ENCODE data around the gene OR9A4.

OR9A4 gene

DNA sequence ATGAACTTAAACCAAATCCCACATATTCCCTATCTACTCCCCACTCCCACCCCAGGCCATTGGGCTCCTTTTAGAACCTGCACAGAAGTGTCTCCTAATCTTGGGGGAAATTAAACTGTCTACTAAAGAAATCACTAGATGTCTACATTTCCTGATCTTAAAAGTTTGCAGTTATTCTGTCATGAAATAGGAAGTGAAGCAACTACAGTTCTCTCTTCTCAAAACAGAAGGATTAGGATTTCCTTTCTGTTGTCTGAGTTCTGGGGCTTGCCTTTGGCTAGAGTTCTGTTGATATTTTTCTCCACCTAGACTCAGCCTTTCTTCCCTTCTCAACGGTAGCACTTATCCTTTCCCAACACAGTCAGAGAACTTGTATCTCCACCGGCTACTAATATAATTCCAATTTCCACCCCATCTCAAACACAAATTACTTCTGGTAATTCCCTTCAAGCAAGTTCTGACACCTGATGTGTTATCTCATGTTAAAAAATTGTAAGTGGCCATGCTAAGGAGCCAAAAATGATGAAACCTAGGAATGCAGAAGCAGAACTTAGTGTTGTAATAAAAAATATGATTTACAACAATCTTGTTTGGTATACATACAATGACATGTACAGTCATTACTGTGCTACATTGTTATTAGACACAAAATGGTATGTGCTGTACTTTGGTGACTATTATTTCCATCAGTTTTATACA, 12.1 kb downstream of the OR9A4 start:
- no peak for ATAC-seq (ENCODE audit: insufficient read depth, low read depth)
- Histone ChIP-seq H3K9ac (ENCODE audit: low read depth, low read length) (no peak overlapping the region), H3K4me2 (ENCODE audit: insufficient read depth, low read length) (no peak overlapping the region), H4K20me1 (ENCODE audit: insufficient read depth, low read length) (no peaks in the 10 kb centered on the region), H2AFZ (ENCODE audit: low read depth, low read length) (no peak overlapping the region), H3K9me3 (ENCODE audit: insufficient read depth, low read length, severe bottlenecking) (no peaks in the 10 kb centered on the region), H3K4me3 (ENCODE audit: low read depth in 1 of 2, low read length in 2 of 2) (no peak overlapping the region), H3K79me2 (ENCODE audit: insufficient read depth, low read length) (no peaks in the 10 kb centered on the region), H3K36me3 (ENCODE audit: insufficient read depth, low read length) (no peaks in the 10 kb centered on the region), H3K27ac (ENCODE audit: low read length) (no peak overlapping the region), H3K4me1 (ENCODE audit: insufficient read depth, low read length) (no peaks in the 10 kb centered on the region), H3K27me3 (ENCODE audit: insufficient read depth, low read length, poor library complexity) (no peaks in the 10 kb centered on the region)
- TF ChIP-seq, protein P1, sequence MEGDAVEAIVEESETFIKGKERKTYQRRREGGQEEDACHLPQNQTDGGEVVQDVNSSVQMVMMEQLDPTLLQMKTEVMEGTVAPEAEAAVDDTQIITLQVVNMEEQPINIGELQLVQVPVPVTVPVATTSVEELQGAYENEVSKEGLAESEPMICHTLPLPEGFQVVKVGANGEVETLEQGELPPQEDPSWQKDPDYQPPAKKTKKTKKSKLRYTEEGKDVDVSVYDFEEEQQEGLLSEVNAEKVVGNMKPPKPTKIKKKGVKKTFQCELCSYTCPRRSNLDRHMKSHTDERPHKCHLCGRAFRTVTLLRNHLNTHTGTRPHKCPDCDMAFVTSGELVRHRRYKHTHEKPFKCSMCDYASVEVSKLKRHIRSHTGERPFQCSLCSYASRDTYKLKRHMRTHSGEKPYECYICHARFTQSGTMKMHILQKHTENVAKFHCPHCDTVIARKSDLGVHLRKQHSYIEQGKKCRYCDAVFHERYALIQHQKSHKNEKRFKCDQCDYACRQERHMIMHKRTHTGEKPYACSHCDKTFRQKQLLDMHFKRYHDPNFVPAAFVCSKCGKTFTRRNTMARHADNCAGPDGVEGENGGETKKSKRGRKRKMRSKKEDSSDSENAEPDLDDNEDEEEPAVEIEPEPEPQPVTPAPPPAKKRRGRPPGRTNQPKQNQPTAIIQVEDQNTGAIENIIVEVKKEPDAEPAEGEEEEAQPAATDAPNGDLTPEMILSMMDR (IDR thresholded peaks at IDR 0.05; ENCODE audit: borderline replicate concordance, extremely low read depth, low read length, poor library complexity, severe bottlenecking), result no peak
- TF ChIP-seq EZH2 (IDR thresholded peaks at IDR 0.05; ENCODE audit: borderline replicate concordance, low read depth, low read length, severe bottlenecking), result no peak
- no peak for DNase-seq

DNA sequence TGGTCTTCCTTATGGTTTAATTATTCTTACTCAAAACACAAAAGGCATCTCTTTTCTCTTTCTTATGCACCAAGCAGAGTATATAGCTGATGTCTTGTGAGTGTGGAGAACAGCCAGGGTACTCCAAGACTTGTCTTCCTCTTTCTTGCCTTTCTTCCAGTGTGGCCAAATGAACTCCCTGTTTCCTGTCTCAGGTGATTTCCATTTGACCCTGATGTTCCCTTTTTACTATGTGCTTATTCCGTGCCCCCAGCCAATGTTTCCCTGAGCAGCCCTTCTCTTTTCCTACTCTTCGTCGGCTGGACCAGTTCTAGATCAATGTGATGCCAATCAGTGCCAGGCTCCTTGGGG, 12.6 kb downstream of the OR9A4 start:
- Histone ChIP-seq H4K20me1 (ENCODE audit: insufficient read depth, low read length) (no peaks in the 10 kb centered on the region), H3K9me3 (ENCODE audit: insufficient read depth, low read length, severe bottlenecking) (no peaks in the 10 kb centered on the region), H3K4me2 (ENCODE audit: insufficient read depth, low read length) (no peak overlapping the region), H3K27ac (ENCODE audit: low read length) (no peak overlapping the region), H2AFZ (ENCODE audit: low read depth, low read length) (no peak overlapping the region), H3K4me3 (ENCODE audit: low read depth in 1 of 2, low read length in 2 of 2) (no peak overlapping the region), H3K9ac (ENCODE audit: low read depth, low read length) (no peak overlapping the region), H3K4me1 (ENCODE audit: insufficient read depth, low read length) (no peaks in the 10 kb centered on the region), H3K27me3 (ENCODE audit: insufficient read depth, low read length, poor library complexity) (no peaks in the 10 kb centered on the region), H3K36me3 (ENCODE audit: insufficient read depth, low read length) (no peaks in the 10 kb centered on the region), H3K79me2 (ENCODE audit: insufficient read depth, low read length) (no peaks in the 10 kb centered on the region)
- no peak for DNase-seq
- ATAC-seq (ENCODE audit: insufficient read depth, low read depth), result no peak
- TF ChIP-seq, protein P1 (IDR thresholded peaks at IDR 0.05; ENCODE audit: borderline replicate concordance, extremely low read depth, low read length, poor library complexity, severe bottlenecking), result no peak
- no peak for TF ChIP-seq EZH2 (IDR thresholded peaks at IDR 0.05; ENCODE audit: borderline replicate concordance, low read depth, low read length, severe bottlenecking)

DNA sequence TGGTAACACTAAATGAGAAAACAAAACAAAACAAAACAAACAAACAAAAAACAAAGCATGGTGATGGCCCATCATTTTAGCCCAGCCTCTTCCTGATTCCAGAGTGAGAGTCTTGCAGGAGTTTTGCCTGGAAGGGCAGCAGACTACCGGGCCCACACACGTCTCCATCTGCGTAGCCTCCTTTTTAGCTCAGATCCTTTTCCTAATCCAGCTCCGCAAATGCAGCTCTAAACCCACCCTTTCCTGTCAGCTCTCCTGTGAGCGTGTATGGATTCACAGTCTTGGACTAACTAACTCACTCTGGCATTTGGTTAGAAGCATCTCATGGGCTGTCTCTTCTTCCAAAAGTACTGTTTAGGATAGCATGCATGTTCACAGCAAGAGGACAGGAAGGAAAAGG, 14.0 kb downstream of the OR9A4 start:
- Histone ChIP-seq H3K27me3 (ENCODE audit: insufficient read depth, low read length, poor library complexity) (no peaks in the 10 kb centered on the region), H2AFZ (ENCODE audit: low read depth, low read length) (no peak overlapping the region), H4K20me1 (ENCODE audit: insufficient read depth, low read length) (no peaks in the 10 kb centered on the region), H3K9me3 (ENCODE audit: insufficient read depth, low read length, severe bottlenecking) (no peaks in the 10 kb centered on the region), H3K4me1 (ENCODE audit: insufficient read depth, low read length) (no peaks in the 10 kb centered on the region), H3K27ac (ENCODE audit: low read length) (no peak overlapping the region), H3K9ac (ENCODE audit: low read depth, low read length) (no peak overlapping the region), H3K36me3 (ENCODE audit: insufficient read depth, low read length) (no peaks in the 10 kb centered on the region), H3K4me2 (ENCODE audit: insufficient read depth, low read length) (no peak overlapping the region), H3K4me3 (ENCODE audit: low read depth in 1 of 2, low read length in 2 of 2) (no peak overlapping the region), H3K79me2 (ENCODE audit: insufficient read depth, low read length) (no peaks in the 10 kb centered on the region)
- TF ChIP-seq EZH2 (IDR thresholded peaks at IDR 0.05; ENCODE audit: borderline replicate concordance, low read depth, low read length, severe bottlenecking), result no peak
- TF ChIP-seq, protein P1 (IDR thresholded peaks at IDR 0.05; ENCODE audit: borderline replicate concordance, extremely low read depth, low read length, poor library complexity, severe bottlenecking), result no peak
- ATAC-seq (ENCODE audit: insufficient read depth, low read depth), result no peak
- DNase-seq, result no peak
